H9 (cell line): ENCODE measurements around the gene CACNB4. TPM values are rescaled to one million over a fixed set of nuclear protein-coding genes. Genes with fewer than 3 reads are reported as not detected.

ENCODE experiments used
- DNase-seq: peaks from one replicate; pipeline ENCODE4 v3.0.0-alpha.2; 2017
- H2AFZ ChIP-seq: one replicate; pipeline ENCODE4 v1.6.1; 2013; ENCODE audit warnings: mild to moderate bottlenecking, low read length, control low read depth, moderate library complexity
- H2AK5ac ChIP-seq: 2 replicates; pipeline ENCODE4 v1.6.1; 2013; ENCODE audit warnings: low read length, control low read depth, mixed read lengths; ENCODE audit not compliant: insufficient read length
- H2BK120ac ChIP-seq: one replicate; pipeline ENCODE4 v1.6.1; 2013; ENCODE audit warnings: low read depth, mild to moderate bottlenecking, low read length, control low read depth, inconsistent platforms; ENCODE audit not compliant: poor library complexity, severe bottlenecking
- H2BK12ac ChIP-seq: 2 replicates; pipeline ENCODE4 v1.6.1; 2013; ENCODE audit warnings: low read length, control low read depth, mixed read lengths, low read depth; ENCODE audit not compliant: insufficient read length
- H2BK15ac ChIP-seq: 2 replicates; pipeline ENCODE4 v1.6.1; 2013; ENCODE audit warnings: low read depth, low read length, control low read depth
- H2BK20ac ChIP-seq: one replicate; pipeline ENCODE4 v1.6.1; 2013; ENCODE audit warnings: low read depth, mild to moderate bottlenecking, low read length, control low read depth, inconsistent platforms; ENCODE audit not compliant: poor library complexity, severe bottlenecking
- H2BK5ac ChIP-seq: 2 replicates; pipeline ENCODE4 v1.6.1; 2013; ENCODE audit warnings: low read length, control low read depth, mixed read lengths; ENCODE audit not compliant: insufficient read length
- H3K14ac ChIP-seq: 2 replicates; pipeline ENCODE4 v1.6.1; 2013; ENCODE audit warnings: low read length, control low read depth; ENCODE audit not compliant: insufficient read depth
- H3K18ac ChIP-seq: 2 replicates; pipeline ENCODE4 v1.6.1; 2013; ENCODE audit warnings: low read depth, mild to moderate bottlenecking, mixed read lengths, low read length, control low read depth; ENCODE audit not compliant: insufficient read length
- H3K23ac ChIP-seq: 2 replicates; pipeline ENCODE4 v1.6.1; 2013; ENCODE audit warnings: low read length, control low read depth, mixed read lengths, low read depth; ENCODE audit not compliant: insufficient read length
- H3K23me2 ChIP-seq: 2 replicates; pipeline ENCODE4 v1.6.1; 2013; ENCODE audit warnings: low read depth, mild to moderate bottlenecking, mixed read lengths, low read length, control low read depth; ENCODE audit not compliant: insufficient read length, poor library complexity, severe bottlenecking
- H3K27ac ChIP-seq: 2 replicates; pipeline ENCODE4 v1.5.1; 2013; ENCODE audit warnings: low read length, control low read depth, mixed read lengths, low read depth; ENCODE audit not compliant: insufficient read length
- H3K27me3 ChIP-seq: 2 replicates; pipeline ENCODE4 v1.6.1; 2013; ENCODE audit warnings: low read length, control low read depth, inconsistent platforms; ENCODE audit not compliant: insufficient read depth
- H3K4ac ChIP-seq: 2 replicates; pipeline ENCODE4 v1.6.1; 2013; ENCODE audit warnings: low read depth, mild to moderate bottlenecking, control low read depth, inconsistent platforms, low read length, moderate library complexity
- H3K4me1 ChIP-seq: 2 replicates; pipeline ENCODE4 v1.6.1; 2013; ENCODE audit warnings: low read length, control low read depth, inconsistent platforms; ENCODE audit not compliant: insufficient read depth
- H3K4me2 ChIP-seq: 2 replicates; pipeline ENCODE4 v1.6.1; 2013; ENCODE audit warnings: low read length, control low read depth, mixed read lengths; ENCODE audit not compliant: insufficient read length, insufficient read depth
- H3K56ac ChIP-seq: 2 replicates; pipeline ENCODE4 v1.6.1; 2013; ENCODE audit warnings: low read depth, mild to moderate bottlenecking, mixed read lengths, low read length, control low read depth; ENCODE audit not compliant: insufficient read length
- H3K79me1 ChIP-seq: 2 replicates; pipeline ENCODE4 v1.6.1; 2013; ENCODE audit warnings: low read depth, mild to moderate bottlenecking, moderate library complexity, low read length, control low read depth, inconsistent platforms; ENCODE audit not compliant: insufficient read depth, poor library complexity, severe bottlenecking
- H3K79me2 ChIP-seq: 2 replicates; pipeline ENCODE4 v1.6.1; 2013; ENCODE audit warnings: low read length, control low read depth, inconsistent platforms; ENCODE audit not compliant: insufficient read depth
- H3K9ac ChIP-seq: 2 replicates; pipeline ENCODE4 v1.6.1; 2013; ENCODE audit warnings: low read length, control low read depth, mixed read lengths; ENCODE audit not compliant: insufficient read length; ENCODE audit errors: extremely low read depth
- H3K9me3 ChIP-seq: one replicate; pipeline ENCODE4 v1.6.1; 2013; ENCODE audit warnings: low read depth, low read length, inconsistent platforms; ENCODE audit not compliant: control insufficient read depth
- H3T11ph ChIP-seq: one replicate; pipeline ENCODE4 v1.6.1; 2013; ENCODE audit warnings: mild to moderate bottlenecking, low read length, control low read depth, inconsistent platforms
- H4K20me1 ChIP-seq: one replicate; pipeline ENCODE4 v1.6.1; 2013; ENCODE audit not compliant: control insufficient read depth, insufficient read length, insufficient read depth
- H4K5ac ChIP-seq: 2 replicates; pipeline ENCODE4 v1.6.1; 2013; ENCODE audit warnings: low read depth, mild to moderate bottlenecking, mixed read lengths, low read length, control low read depth; ENCODE audit not compliant: insufficient read length
- H4K8ac ChIP-seq: replicated peaks from 2 replicates; pipeline ENCODE4 v1.6.1; 2013; ENCODE audit warnings: low read length, control low read depth, mixed read lengths, low read depth; ENCODE audit not compliant: insufficient read length
- H4K91ac ChIP-seq: 2 replicates; pipeline ENCODE4 v1.6.1; 2013; ENCODE audit warnings: low read depth, mild to moderate bottlenecking, moderate library complexity, mixed read lengths, low read length, control low read depth; ENCODE audit not compliant: insufficient read length
- H3K27ac Mint-ChIP-seq, 3 experiments: 2 replicates in 2 of 3; 3 replicates in 1 of 3; pipeline ENCODE4 v1.8.0; 2020 to 2021; ENCODE audit warnings: mixed read lengths in 3 of 3, mild to moderate bottlenecking in 1 of 3, moderate library complexity in 1 of 3
- H3K27me3 Mint-ChIP-seq: 2 replicates; pipeline ENCODE4 v1.8.0; 2021; ENCODE audit warnings: low read depth, mild to moderate bottlenecking, moderate library complexity, mixed read lengths
- H3K36me3 Mint-ChIP-seq, 3 experiments: 2 replicates in 2 of 3; 3 replicates in 1 of 3; pipeline ENCODE4 v1.8.0; 2020 to 2021; ENCODE audit warnings: low read depth in 3 of 3, mixed read lengths in 3 of 3; ENCODE audit not compliant: insufficient read depth in 1 of 3
- H3K4me1 Mint-ChIP-seq, 2 experiments: 2 replicates each; pipeline ENCODE4 v1.8.0; 2020; ENCODE audit warnings: mixed read lengths in 2 of 2
- H3K4me3 Mint-ChIP-seq, 2 experiments: 2 replicates in 1 of 2; 3 replicates in 1 of 2; pipeline ENCODE4 v1.8.0; 2020 to 2021; ENCODE audit warnings: mild to moderate bottlenecking in 2 of 2, mixed read lengths in 2 of 2, moderate library complexity in 1 of 2
- H3K9me3 Mint-ChIP-seq, 2 experiments: 2 replicates in 1 of 2; 3 replicates in 1 of 2; pipeline ENCODE4 v1.8.0; 2020; ENCODE audit warnings: mild to moderate bottlenecking in 2 of 2, mixed read lengths in 2 of 2, moderate library complexity in 1 of 2
- CTCF ChIP-seq: fragments of 200-600 bp; sonication (generic); conservative IDR thresholded peaks from 3 replicates; pipeline ENCODE4 v1.8.0; 2021; ENCODE audit warnings: antibody characterized with exemption, mild to moderate bottlenecking
- WGBS: extraction: QIAGEN DNeasy Blood & Tissue Kit; methylation state at CpG from one replicate; pipeline ENCODE4 v1.1.7; 2013; ENCODE audit warnings: missing lambda C conversion rate, low lambda C conversion rate, mixed read lengths; ENCODE audit not compliant: insufficient read length; ENCODE audit errors: extremely low coverage; 5-methylcytosine and 5-hydroxymethylcytosine counted together
- total RNA-seq: library from RNA; stranded (reverse); gene quantifications from 2 replicates; pipeline ENCODE4 v1.2.1, GENCODE V29; 2021

CACNB4 gene
- total RNA-seq, 1 experiment from 2014 or later = 1.4 TPM

DNA sequence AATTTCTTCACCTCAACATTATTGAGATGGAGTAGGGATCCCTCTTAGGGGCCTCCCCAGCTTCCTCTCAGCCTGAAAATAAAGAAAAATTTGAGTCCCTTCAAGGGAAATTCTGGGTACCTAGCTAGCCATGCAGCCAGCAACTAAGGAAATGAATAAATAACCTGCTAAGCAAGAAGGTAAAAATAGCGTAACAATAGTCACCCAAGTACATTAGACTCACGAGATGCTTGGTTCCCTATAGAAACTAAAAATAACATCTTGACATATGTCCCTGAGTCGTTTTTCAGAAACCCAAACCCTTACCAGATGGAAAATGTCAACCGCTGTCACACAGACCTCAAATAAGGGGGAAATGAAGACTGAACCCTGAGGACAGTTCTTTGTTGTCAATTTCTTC, 51.9 kb downstream of the CACNB4 start:
- H3T11ph ChIP-seq = no peak overlapping the region
- no peak overlapping the region for H2BK20ac ChIP-seq
- H3K27ac ChIP-seq = no peak overlapping the region
- no peak overlapping the region for H4K5ac ChIP-seq
- no peaks in the 10 kb centered on the region for H3K9me3 Mint-ChIP-seq
- no peak overlapping the region for H3K18ac ChIP-seq
- DNase-seq = no peak
- H3K79me2 ChIP-seq = no peaks in the 10 kb centered on the region
- H4K91ac ChIP-seq = no peak overlapping the region
- no peak overlapping the region for H3K4me3 Mint-ChIP-seq
- no peak overlapping the region for H4K8ac ChIP-seq
- peaks cover 38 to 40% of the 10 kb centered on the region in 2 experiments for H3K4me1 Mint-ChIP-seq
- no peaks in the 10 kb centered on the region for H3K79me1 ChIP-seq
- no peak overlapping the region for H3K4ac ChIP-seq
- no peak overlapping the region for H3K14ac ChIP-seq
- no peak overlapping the region for H2AK5ac ChIP-seq
- peaks cover 8% of the 10 kb centered on the region for H3K27me3 Mint-ChIP-seq
- no peak overlapping the region for H3K23ac ChIP-seq
- WGBS = no CpG with 5 or more reads among the region's 4 CpGs
- no peak overlapping the region for H2BK15ac ChIP-seq
- no peak overlapping the region for H2BK12ac ChIP-seq
- no peak for TF ChIP-seq CTCF
- no peak overlapping the region for H2BK5ac ChIP-seq
- H3K27ac Mint-ChIP-seq = no peak overlapping the region
- no peak overlapping the region for H3K9ac ChIP-seq
- H3K4me1 ChIP-seq = peaks cover 5% of the 10 kb centered on the region; the same call in 1 of the 2 replicates
- H3K36me3 Mint-ChIP-seq = no peaks in the 10 kb centered on the region
- H4K20me1 ChIP-seq = no peaks in the 10 kb centered on the region
- H2BK120ac ChIP-seq = no peak overlapping the region
- no peaks in the 10 kb centered on the region for H3K27me3 ChIP-seq
- H3K23me2 ChIP-seq = no peaks in the 10 kb centered on the region
- H3K9me3 ChIP-seq = no peaks in the 10 kb centered on the region
- H3K56ac ChIP-seq = no peak overlapping the region
- no peak overlapping the region for H2AFZ ChIP-seq
- H3K4me2 ChIP-seq = no peak overlapping the region
